Osteocyte (in vitro differentiated cells): Measurements from ENCODE around the gene TIGIT. TPM values are rescaled to one million over a fixed set of nuclear protein-coding genes. Genes with fewer than 3 reads are reported as not detected.

Source experiments
- DNase-seq: peaks from one replicate; pipeline ENCODE4 v3.0.0; 2021; ENCODE audit warnings: mixed read lengths; ENCODE audit not compliant: unreplicated experiment; ENCODE audit errors: extremely low spot score
- H3K27ac Mint-ChIP-seq: one replicate; pipeline ENCODE4 v1.8.0; 2021; ENCODE audit warnings: mild to moderate bottlenecking, mixed read lengths; ENCODE audit not compliant: unreplicated experiment
- H3K27me3 Mint-ChIP-seq: one replicate; pipeline ENCODE4 v1.8.0; 2021; ENCODE audit warnings: mixed read lengths; ENCODE audit not compliant: unreplicated experiment
- H3K36me3 Mint-ChIP-seq: one replicate; pipeline ENCODE4 v1.8.0; 2021; ENCODE audit warnings: mixed read lengths; ENCODE audit not compliant: unreplicated experiment
- H3K4me1 Mint-ChIP-seq: one replicate; pipeline ENCODE4 v1.8.0; 2021; ENCODE audit warnings: mixed read lengths; ENCODE audit not compliant: unreplicated experiment
- H3K4me3 Mint-ChIP-seq: one replicate; pipeline ENCODE4 v1.8.0; 2021; ENCODE audit warnings: mild to moderate bottlenecking, moderate library complexity, mixed read lengths; ENCODE audit not compliant: unreplicated experiment
- H3K9me3 Mint-ChIP-seq: one replicate; pipeline ENCODE4 v1.8.0; 2021; ENCODE audit warnings: mixed read lengths; ENCODE audit not compliant: unreplicated experiment
- CTCF ChIP-seq: fragments of 200-600 bp; sonication (generic); IDR thresholded peaks from 2 replicates; pipeline ENCODE4 v1.5.0; 2021; ENCODE audit warnings: antibody characterized with exemption, mild to moderate bottlenecking, moderate library complexity
- total RNA-seq: library from RNA; stranded (reverse); gene quantifications from 2 replicates; pipeline ENCODE4 v1.2.1, GENCODE V29; 2021

Gene TIGIT
- total RNA-seq, 1 donor from 2014 or later: not detected

GRCh38 chr3:114286266-114286665, 7.6 kb upstream of the TIGIT start:
- TF ChIP-seq CTCF: no peak
- peaks cover 23% of the 10 kb centered on the region for H3K27me3 Mint-ChIP-seq
- no peak overlapping the region for H3K27ac Mint-ChIP-seq
- H3K4me1 Mint-ChIP-seq: no peaks in the 10 kb centered on the region
- H3K4me3 Mint-ChIP-seq: no peak overlapping the region
- DNase-seq: no peak
- no peaks in the 10 kb centered on the region for H3K36me3 Mint-ChIP-seq
- H3K9me3 Mint-ChIP-seq: no peaks in the 10 kb centered on the region

- peaks cover 22% of the 10 kb centered on the region for H3K27me3 Mint-ChIP-seq
- H3K4me3 Mint-ChIP-seq: no peak overlapping the region
- H3K4me1 Mint-ChIP-seq: no peaks in the 10 kb centered on the region
- no peak overlapping the region for H3K27ac Mint-ChIP-seq
- H3K9me3 Mint-ChIP-seq: no peaks in the 10 kb centered on the region
- peak; percentile 54 for TF ChIP-seq CTCF
- no peaks in the 10 kb centered on the region for H3K36me3 Mint-ChIP-seq
- no peak for DNase-seq
Observed at GRCh38 chr3:114290911-114291901, 2.6 kb upstream of the TIGIT start.

GRCh38 chr3:114294940-114295480, 1.2 kb downstream of the TIGIT start:
- no peak for TF ChIP-seq CTCF
- Mint-ChIP-seq H3K4me3 (no peak overlapping the region), H3K27ac (no peak overlapping the region), H3K4me1 (no peaks in the 10 kb centered on the region), H3K27me3 (peaks cover 16% of the 10 kb centered on the region), H3K9me3 (no peaks in the 10 kb centered on the region), H3K36me3 (no peaks in the 10 kb centered on the region)
- no peak for DNase-seq

GRCh38 chr3:114295946-114296345, 2.1 kb downstream of the TIGIT start:
- Mint-ChIP-seq H3K36me3 (no peaks in the 10 kb centered on the region), H3K27me3 (peaks cover 18% of the 10 kb centered on the region), H3K4me3 (no peak overlapping the region), H3K27ac (no peak overlapping the region), H3K9me3 (no peaks in the 10 kb centered on the region), H3K4me1 (no peaks in the 10 kb centered on the region)
- TF ChIP-seq CTCF: no peak
- DNase-seq: no peak

- H3K4me3 Mint-ChIP-seq: no peak overlapping the region
- H3K27ac Mint-ChIP-seq: no peak overlapping the region
- DNase-seq: no peak
- no peaks in the 10 kb centered on the region for H3K9me3 Mint-ChIP-seq
- no peaks in the 10 kb centered on the region for H3K36me3 Mint-ChIP-seq
- no peaks in the 10 kb centered on the region for H3K4me1 Mint-ChIP-seq
- H3K27me3 Mint-ChIP-seq: peaks cover 16% of the 10 kb centered on the region
- TF ChIP-seq CTCF: peak; percentile 42
Observed at GRCh38 chr3:114299421-114299820, 5.6 kb downstream of the TIGIT start.
